Mucosa of rectum (tissue), 2 donors: ENCODE measurements around the gene RAD52.
A peak's percentile ranks its signal among the peaks of the same experiment; 100 is the strongest.

Source experiments
- H3K27ac ChIP-seq, 2 donors: one replicate each; pipeline ENCODE4 v1.7.0; 2013; ENCODE audit warnings: inconsistent platforms in 2 of 2, low read depth in 2 of 2, low read length in 2 of 2
- H3K27me3 ChIP-seq, 2 donors: one replicate each; pipeline ENCODE4 v1.7.0; 2013; ENCODE audit warnings: low read length in 2 of 2; ENCODE audit not compliant: control insufficient read depth in 2 of 2, insufficient read depth in 2 of 2
- H3K36me3 ChIP-seq, 2 donors: one replicate each; pipeline ENCODE4 v1.7.0; 2013; ENCODE audit warnings: low read length in 2 of 2; ENCODE audit not compliant: control insufficient read depth in 2 of 2, insufficient read depth in 2 of 2
- H3K4me1 ChIP-seq, 2 donors: one replicate each; pipeline ENCODE4 v1.7.0; 2013; ENCODE audit warnings: low read length in 2 of 2, mild to moderate bottlenecking in 1 of 2; ENCODE audit not compliant: control insufficient read depth in 2 of 2, insufficient read depth in 2 of 2
- H3K4me3 ChIP-seq, 2 donors: one replicate each; pipeline ENCODE4 v1.7.0; 2013; ENCODE audit warnings: low read length in 2 of 2
- H3K9ac ChIP-seq, 2 donors: one replicate each; pipeline ENCODE4 v1.7.0; 2013; ENCODE audit warnings: low read length in 2 of 2, low read depth in 1 of 2, mild to moderate bottlenecking in 1 of 2
- H3K9me3 ChIP-seq, 2 donors: one replicate each; pipeline ENCODE4 v1.7.0; 2013; ENCODE audit warnings: low read length in 2 of 2; ENCODE audit not compliant: control insufficient read depth in 2 of 2
- donor health status: healthy.
- donor health status: Normal muscosa, but diverticular disease.

The RAD52 gene

GRCh38 chr12:916712-917445 is 32.6 kb downstream of the RAD52 start:
- H3K27ac ChIP-seq: no peak overlapping the region
- no peak overlapping the region for H3K4me3 ChIP-seq
- H3K27me3 ChIP-seq: no peaks in the 10 kb centered on the region
- H3K4me1 ChIP-seq: no peaks in the 10 kb centered on the region
- no peaks in the 10 kb centered on the region for H3K9me3 ChIP-seq
- peaks cover 50 to 54% of the 10 kb centered on the region in 2 donors for H3K36me3 ChIP-seq
- no peak overlapping the region for H3K9ac ChIP-seq

GRCh38 chr12:916240-916639 is 33.3 kb downstream of the RAD52 start:
- Histone ChIP-seq H3K9me3 (no peaks in the 10 kb centered on the region), H3K9ac (no peak overlapping the region), H3K27me3 (no peaks in the 10 kb centered on the region), H3K27ac (no peak overlapping the region), H3K4me3 (no peak overlapping the region), H3K36me3 (peaks cover 50 to 58% of the 10 kb centered on the region in 2 donors), H3K4me1 (no peaks in the 10 kb centered on the region)

GRCh38 chr12:915090-915489 is 34.4 kb downstream of the RAD52 start:
- H3K27ac ChIP-seq: no peak overlapping the region
- no peaks in the 10 kb centered on the region for H3K27me3 ChIP-seq
- H3K4me3 ChIP-seq: no peak overlapping the region
- H3K4me1 ChIP-seq: no peaks in the 10 kb centered on the region
- H3K9me3 ChIP-seq: no peaks in the 10 kb centered on the region
- peaks cover 57 to 65% of the 10 kb centered on the region in 2 donors for H3K36me3 ChIP-seq
- H3K9ac ChIP-seq: peak overlapping the region in 1 of 2 donors; percentile 2

GRCh38 chr12:913919-914698 is 35.4 kb downstream of the RAD52 start:
- H3K9me3 ChIP-seq: no peaks in the 10 kb centered on the region

GRCh38 chr12:912466-913235 is 36.8 kb downstream of the RAD52 start:
- peaks cover 64 to 79% of the 10 kb centered on the region in 2 donors for H3K36me3 ChIP-seq
- no peaks in the 10 kb centered on the region for H3K27me3 ChIP-seq
- H3K4me1 ChIP-seq: no peaks in the 10 kb centered on the region
- no peak overlapping the region for H3K4me3 ChIP-seq
- no peak overlapping the region for H3K9ac ChIP-seq
- no peaks in the 10 kb centered on the region for H3K9me3 ChIP-seq
- H3K27ac ChIP-seq: no peak overlapping the region

More at GRCh38 chr12:913919-914698, 35.4 kb downstream of the RAD52 start:
- no peaks in the 10 kb centered on the region for H3K27me3 ChIP-seq
- H3K9ac ChIP-seq: no peak overlapping the region
- no peaks in the 10 kb centered on the region for H3K4me1 ChIP-seq
- no peak overlapping the region for H3K27ac ChIP-seq
- no peak overlapping the region for H3K4me3 ChIP-seq
- peaks cover 64 to 72% of the 10 kb centered on the region in 2 donors for H3K36me3 ChIP-seq

GRCh38 chr12:911191-911826 is 38.2 kb downstream of the RAD52 start:
- H3K4me1 ChIP-seq: no peaks in the 10 kb centered on the region
- H3K9me3 ChIP-seq: no peaks in the 10 kb centered on the region
- no peak overlapping the region for H3K27ac ChIP-seq
- H3K27me3 ChIP-seq: no peaks in the 10 kb centered on the region
- peaks cover 62 to 77% of the 10 kb centered on the region in 2 donors for H3K36me3 ChIP-seq
- no peak overlapping the region for H3K4me3 ChIP-seq
- no peak overlapping the region for H3K9ac ChIP-seq

- H3K9me3 ChIP-seq: no peaks in the 10 kb centered on the region
- no peaks in the 10 kb centered on the region for H3K4me1 ChIP-seq
- no peak overlapping the region for H3K4me3 ChIP-seq
- H3K27me3 ChIP-seq: no peaks in the 10 kb centered on the region
- no peak overlapping the region for H3K9ac ChIP-seq
- no peak overlapping the region for H3K27ac ChIP-seq
- H3K36me3 ChIP-seq: peaks cover 66 to 78% of the 10 kb centered on the region in 2 donors
These were observed 39.1 kb downstream of the RAD52 start for GRCh38 chr12:910416-910815.

GRCh38 chr12:909861-910260 is 39.6 kb downstream of the RAD52 start:
- Histone ChIP-seq H3K27me3 (no peaks in the 10 kb centered on the region), H3K36me3 (peaks cover 66 to 80% of the 10 kb centered on the region in 2 donors), H3K9ac (no peak overlapping the region), H3K27ac (no peak overlapping the region), H3K4me1 (no peaks in the 10 kb centered on the region), H3K4me3 (no peak overlapping the region), H3K9me3 (no peaks in the 10 kb centered on the region)

GRCh38 chr12:907413-908185 is 41.9 kb downstream of the RAD52 start:
- Histone ChIP-seq H3K36me3 (peaks cover 73 to 80% of the 10 kb centered on the region in 2 donors), H3K9ac (no peak overlapping the region), H3K27me3 (no peaks in the 10 kb centered on the region), H3K9me3 (no peaks in the 10 kb centered on the region), H3K4me3 (no peak overlapping the region), H3K4me1 (no peaks in the 10 kb centered on the region), H3K27ac (no peak overlapping the region)
